NCI-H146 treated with DMSO at 0.1 percent for 48 hours (cell line): ENCODE measurements around the gene ETS1.

Experiments used
- DNase-seq: peaks from one replicate; lab custom pipeline; 2025; ENCODE audit not compliant: unreplicated experiment; lab: John Stamatoyannopoulos, UW

ETS1 gene

DNA sequence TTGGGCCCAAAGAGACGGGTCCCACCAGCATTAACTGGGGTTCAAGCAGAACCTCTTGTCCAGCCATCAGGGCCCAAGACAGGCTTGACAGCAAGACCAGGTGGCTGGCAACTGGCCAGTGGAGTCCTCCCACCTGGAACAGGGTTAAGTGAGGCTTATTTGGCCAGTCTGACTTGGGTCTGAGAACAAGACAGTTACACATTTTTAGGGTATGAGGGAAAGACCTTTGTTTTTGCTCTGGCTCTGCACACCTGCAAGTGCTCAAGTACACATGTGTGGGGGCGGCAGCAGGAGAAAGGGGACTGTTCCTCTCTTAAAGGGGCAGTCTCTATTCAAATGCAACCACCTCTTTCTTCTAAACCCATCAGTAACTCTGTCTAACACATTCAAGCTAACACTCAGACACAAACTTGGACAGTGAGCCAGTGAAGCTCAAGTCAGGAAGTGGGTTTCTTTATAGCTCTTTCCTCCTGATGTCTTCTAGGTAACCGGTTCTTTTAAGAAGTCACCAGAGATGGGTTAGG, 116.2 kb downstream of the ETS1 start:
- DNase-seq, result no peak

DNA sequence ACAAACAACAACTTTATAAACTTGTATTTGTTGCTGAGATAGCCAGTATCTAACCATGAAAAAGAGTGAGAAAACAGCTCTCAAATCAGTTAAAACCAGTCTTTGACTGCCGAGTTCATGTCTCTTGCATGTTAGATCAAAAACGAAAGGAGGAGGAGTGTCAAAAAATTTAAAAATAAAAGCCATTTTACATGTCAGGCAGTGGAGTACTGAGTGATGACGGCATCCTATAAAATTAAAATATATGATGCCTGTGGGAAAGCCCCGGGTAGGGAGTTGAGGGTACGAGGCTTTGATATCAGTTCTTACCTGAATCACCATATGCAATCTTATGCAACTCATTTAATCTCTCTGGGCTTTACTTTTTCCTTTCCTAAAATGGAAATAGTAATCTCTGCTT, 117.3 kb downstream of the ETS1 start:
- DNase-seq, result no peak

DNA sequence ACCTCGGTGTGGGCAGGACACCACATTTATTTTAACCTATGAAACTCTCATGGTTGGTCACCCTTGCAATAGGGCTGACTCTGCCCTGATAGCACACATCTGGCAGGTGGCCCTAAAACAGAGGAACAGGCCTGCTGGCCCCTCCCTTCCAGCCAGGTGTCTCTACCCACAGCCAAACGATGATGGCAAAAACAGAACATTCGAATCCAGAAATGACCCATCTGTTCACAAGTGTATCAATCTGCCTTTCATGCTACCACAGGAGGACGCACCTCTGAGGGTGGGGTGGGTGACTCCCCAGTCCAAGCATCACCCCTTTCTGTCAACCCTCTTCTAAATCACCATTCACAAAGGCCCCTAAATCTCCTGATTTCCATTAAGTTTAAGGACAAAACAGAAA, 118.1 kb downstream of the ETS1 start:
- DNase-seq, result no peak

DNA sequence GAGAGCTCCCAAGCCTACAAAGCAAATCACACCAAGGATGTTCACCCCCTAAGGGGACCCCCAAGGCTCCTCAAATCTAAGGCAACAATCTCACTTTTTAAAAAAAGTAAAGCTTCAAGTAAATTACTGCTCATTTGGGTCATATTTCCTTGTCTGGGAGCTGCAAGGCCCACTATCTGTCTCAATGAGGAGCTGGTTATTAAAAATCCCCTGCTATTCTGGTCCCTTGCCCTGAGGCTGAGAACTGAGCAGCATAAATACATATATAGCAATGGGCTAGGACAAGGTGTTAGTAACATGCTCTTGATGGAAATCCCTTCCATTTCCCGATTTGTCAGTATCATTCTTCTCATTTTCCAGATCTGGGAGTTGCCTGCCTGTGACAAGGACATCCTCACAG, 119.2 kb downstream of the ETS1 start:
- no peak for DNase-seq

DNA sequence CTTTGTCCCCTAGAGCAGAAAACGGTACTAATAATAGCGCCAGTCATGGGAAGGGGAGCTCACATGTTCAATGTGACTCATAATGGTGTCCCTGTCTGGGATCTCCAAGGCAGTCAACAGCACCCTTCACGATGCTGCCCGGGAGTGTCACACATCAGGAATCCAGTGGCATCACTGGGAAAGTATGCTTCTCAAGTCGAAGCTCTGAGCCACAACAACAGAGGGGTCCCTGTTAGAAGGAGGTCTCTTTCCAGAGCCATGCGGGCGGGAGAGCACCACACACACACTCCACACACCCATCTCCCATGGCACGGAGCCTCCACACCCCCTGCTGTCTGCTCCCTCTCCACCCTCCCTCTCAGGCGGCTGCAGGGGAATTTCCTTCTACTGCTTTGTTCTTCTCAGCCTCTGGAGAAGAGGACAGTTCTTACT, 119.7 kb downstream of the ETS1 start:
- DNase-seq, result no peak

DNA sequence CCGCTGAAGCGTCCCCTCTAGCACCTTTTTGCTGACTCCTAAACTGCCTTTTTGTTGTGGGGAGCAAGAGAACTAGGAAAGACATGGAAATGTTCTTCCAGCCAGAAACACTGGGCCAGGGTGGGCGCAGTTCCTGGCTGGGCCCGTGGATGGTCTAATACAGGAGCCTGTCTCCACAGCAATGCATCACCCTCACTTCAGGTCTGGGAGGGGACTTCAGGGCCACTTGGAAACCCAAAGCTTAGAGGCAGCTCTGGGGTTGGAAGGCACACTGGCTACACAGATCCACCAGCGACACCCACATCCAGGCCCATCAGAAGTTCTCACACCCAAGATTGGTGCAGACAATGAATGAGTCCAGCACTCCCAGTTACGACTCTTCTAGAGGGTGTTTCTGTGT, 120.3 kb downstream of the ETS1 start:
- no peak for DNase-seq

DNA sequence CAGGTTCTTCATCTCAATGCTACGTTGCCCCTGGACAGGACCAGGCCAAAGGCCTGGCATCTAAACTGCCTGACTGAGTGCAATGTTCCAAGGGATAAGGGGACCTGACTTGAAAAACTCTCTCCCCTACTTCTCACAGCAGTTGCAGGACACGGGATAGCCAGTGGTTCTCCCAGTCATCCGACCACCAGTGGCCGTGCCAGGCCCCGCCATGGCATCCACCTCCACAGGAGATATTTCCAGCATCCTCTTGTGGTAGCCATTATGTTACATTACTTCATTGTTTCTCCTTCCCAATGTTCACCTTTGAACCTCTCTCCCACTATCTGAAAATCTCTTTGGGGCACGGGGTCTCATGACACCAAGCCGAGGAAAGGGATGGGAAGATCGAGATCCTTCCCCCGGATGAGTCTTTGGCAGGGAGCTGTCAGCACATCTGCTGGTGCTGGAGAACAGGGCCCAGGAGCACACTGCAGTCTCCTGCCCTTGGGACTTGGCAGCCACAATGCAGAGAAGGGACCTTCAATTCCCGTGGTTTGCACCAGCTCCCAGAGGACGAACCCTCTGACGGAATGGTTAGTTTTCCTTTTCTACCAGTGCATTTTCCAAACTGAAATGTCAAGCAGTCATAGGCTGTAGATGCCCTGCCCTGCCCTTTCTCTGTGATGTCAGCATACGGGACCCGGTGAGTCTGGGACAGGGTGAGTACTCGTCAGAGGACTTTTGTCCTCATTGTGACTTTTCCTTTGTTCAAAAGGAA, 121.2 kb downstream of the ETS1 start:
- no peak for DNase-seq

DNA sequence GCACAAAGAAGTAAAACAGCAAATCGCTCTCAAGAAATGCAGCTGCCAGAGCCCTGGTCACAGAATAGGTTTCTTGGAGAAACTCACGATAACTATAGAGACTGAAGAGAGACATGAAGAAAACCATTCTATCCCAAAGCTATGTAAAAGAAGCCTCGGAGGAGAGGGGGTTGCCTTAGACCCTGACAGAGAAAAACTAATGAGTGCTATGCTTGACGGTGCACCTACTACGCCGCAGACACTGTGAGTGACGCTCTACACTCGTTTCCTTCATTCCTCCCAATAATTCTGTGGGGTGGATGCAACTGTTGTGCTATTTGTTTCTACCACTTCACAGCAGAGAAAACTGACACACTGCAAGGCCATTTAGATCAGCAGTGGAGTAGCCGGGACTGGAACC, 121.8 kb downstream of the ETS1 start:
- DNase-seq, result no peak

DNA sequence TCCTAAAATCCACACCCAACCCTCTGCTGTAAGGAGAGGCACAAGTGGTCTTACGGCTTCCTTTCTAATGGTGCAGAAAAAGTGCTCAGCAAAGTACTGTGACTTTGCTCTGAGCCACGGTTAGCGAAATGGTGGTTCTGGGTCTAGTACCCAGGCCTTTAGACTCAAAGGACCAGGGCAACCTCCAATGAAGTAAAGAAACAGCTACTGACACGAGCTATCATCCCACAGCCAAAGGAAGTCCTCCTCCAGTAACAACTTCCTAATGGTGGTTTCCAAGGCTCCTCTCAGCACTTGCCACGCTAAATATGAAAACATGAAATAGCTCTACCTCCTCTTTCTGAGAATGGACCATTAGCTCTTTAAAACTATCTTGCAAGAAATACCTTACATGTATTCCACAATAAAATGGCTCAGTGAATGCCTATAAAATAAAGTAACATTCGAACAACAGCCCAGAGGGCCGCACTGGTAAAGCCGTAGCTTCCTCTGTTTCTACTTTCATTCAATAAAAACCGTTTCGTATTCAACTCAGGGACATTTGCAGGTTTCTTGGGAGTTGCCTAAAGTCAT, 122.4 kb downstream of the ETS1 start:
- DNase-seq, result no peak

DNA sequence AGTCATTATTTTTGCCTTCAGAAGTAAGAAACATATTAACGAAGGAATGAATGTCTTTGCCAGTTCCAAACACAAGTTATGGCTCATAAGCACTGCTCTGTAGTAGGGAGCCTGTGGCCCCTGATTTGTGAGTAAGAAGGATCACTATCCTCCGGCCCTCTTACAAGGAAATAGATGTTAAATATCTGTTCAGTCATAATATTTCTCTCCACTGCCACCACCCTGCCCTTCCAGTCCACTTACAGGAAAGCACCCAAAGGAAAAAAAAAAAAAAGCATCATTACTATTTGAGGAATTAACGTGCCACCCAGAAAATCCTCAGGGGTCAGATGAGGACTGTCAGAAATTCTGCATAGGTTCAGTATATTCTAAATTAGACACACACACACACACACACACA, 123.4 kb downstream of the ETS1 start:
- no peak for DNase-seq

DNA sequence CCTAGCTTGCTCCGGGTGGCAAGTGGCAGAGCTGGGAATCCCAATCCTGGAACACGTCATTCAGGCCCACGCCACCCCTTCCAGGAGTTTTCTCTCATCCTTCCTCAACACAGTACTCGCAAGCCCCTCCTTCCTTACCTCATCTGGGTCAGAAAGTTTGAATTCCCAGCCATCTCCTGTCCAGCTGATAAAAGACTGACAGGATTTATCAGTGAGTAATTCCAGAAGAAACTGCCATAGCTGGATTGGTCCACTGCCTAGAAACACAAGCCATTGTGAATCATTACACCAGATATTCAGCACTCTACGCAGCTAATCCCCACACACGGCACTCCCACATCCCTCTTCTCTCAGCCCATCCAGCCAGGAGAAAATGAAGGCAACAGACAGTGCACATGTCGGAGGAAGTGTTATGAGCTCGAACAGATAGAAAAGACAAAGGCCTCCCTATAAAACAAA, 124.0 kb downstream of the ETS1 start:
- DNase-seq, result no peak

DNA sequence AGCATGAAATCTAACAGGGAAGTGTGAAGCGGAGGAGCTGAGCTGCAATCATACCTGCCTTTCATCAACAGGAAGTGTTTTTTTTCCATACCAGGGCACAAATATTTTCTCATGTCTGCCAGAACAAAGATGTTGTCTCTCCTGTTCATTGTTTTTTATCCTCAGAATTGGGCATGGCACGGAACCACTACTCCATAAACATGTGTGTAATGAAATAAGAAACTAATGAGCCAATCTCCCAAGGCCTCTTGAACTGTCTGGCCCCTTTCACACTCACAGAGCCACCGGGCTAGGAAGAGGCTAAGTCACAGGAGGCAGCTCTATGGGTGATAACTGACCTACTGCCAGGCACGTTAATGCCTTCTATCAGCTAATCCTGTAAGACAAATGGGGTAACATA, 124.4 kb downstream of the ETS1 start:
- no peak for DNase-seq

DNA sequence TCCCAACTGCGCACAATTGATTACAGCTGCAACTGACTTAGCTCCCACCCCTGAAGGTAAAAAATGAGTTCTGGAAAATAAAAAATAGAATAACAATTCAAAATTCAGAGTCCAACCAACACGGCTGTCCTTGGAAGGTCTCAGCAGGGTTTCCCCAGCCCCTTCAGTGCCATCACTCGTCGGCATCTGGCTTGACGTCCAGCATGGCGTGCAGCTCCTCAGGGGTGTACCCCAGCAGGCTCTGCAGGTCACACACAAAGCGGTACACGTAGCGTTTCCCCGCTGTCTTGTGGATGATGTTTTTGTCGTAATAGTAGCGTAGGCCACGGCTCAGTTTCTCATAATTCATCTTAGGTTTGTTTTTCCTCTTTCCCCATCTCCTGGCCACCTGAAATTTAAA, 125.2 kb downstream of the ETS1 start:
- no peak for DNase-seq

DNA sequence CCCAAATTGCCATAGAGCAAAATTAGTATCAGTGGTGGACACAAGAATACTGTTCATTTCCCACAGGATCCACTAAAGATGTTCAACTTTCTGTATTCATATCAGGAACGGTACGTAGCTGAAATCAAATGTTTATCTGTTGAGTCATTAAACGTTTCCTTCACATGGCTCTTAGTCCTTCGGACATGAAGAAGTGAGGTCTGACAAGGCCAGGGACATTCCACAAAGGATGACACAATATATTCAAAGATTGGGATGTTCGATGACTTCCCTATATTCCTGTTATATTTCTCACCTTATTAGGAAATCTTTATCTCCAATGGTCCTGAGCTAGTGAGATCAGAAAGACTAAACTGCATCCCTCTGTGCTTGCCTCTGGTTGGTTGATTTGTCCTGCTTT, 129.0 kb downstream of the ETS1 start:
- no peak for DNase-seq

DNA sequence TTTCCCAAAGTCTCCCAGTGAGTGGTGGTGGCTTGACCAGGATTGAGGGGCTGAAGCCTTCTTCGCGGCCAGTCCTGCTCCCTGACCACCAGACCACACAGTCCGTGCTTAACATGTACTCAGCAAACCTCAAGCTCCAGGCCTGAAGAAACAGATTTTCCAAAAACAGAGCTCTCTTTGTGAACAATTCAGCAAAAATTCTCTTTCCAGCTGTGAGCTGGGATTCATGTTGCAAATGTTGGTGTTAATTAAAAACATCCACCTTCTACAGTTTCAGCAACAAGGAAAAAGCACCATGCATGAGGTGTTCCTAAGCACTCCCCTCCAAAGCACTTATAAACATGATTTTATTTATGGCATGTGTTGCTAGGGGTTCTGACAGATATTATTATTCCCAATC, 129.5 kb downstream of the ETS1 start:
- DNase-seq, result no peak

DNA sequence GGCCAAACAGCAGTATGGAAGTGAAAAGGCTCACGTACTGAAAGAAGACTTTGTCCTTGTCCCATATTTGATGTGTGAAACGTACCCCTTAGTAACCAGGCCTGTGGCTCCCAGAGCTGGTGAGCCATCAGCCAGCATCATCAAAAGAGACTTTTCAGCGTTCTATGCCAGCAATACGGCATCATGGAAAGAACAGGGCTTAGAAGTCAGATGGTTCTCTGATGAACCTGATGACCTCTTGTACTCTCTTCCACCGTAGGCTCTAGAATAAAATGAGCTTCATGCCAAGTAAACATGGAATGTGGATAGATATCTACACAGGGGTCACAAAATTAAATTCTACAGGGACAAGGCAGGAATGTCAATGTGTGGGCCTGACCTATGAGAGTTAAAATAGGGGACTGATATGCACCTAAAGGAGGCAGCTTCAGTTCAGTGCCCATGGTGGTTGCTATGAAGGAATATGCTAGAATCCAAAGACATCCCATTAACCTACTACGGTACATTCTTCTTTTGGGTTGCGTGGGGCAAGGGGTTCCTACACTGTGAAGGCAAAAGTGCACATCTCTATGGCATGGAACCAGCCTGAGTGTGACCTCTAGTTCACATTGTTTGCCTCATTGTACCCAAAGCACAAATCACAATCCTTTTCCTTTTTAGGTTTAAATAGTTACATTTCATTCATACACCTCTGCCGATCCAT, 130.6 kb downstream of the ETS1 start:
- DNase-seq, result no peak

DNA sequence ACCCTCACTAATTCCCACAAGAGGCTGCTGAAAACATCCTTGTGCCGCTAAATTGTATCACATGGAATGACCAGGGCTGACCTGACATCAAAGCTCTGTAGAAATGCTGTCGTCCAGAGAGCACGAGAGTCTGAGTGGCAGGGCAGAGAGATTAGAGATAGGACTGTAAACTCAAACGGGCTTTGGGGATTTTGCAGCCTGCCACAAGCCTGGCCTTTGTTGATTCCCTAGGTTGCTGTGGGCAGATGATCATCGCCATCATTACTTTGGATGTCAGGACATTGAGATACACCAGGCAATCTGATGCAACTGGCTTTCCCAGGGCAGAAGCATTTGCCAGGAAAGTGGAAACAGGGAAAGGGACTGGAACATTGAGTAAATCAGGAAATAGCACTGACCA, 131.6 kb downstream of the ETS1 start:
- DNase-seq, result no peak

DNA sequence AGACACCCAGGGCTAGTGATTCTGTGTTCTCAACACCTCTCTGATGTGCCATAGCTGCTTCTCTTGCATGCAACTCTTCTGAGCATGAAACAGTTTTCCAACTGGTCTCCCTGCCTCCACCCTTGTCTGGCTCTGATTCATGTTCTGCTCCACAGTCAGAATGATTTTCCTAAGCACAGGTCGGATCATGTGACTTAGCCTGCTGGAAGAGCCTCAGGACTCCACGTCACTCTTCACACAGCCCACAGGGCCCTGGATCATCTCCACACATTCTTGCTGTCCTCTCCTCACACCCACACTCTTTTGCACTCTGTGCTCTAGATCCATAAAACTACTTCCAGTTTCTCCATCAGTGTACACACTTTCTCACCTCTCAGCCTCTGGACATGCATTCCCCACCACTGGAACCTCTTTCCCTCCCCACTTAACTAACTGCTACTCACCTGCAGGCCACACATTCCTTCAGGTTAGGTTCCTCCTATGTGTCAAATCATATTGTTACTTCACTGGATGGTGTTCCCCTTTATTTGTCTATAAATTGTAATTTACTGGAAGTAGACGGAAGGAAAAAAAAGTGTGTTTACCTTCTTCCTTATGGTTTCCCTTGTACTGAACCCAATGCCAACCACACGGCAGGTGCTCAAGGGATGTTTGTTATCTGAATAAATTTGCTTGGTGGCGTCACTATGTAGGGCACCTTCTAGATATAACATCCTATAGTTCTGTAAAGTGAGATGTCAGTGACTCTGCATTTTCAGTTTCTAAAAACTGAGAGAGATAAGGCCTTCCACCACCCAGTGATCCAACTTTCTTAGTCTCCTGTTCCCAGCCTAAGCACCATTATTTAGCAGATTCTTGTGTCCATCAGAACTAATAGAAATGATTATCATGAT, 133.7 kb downstream of the ETS1 start:
- no peak for DNase-seq

DNA sequence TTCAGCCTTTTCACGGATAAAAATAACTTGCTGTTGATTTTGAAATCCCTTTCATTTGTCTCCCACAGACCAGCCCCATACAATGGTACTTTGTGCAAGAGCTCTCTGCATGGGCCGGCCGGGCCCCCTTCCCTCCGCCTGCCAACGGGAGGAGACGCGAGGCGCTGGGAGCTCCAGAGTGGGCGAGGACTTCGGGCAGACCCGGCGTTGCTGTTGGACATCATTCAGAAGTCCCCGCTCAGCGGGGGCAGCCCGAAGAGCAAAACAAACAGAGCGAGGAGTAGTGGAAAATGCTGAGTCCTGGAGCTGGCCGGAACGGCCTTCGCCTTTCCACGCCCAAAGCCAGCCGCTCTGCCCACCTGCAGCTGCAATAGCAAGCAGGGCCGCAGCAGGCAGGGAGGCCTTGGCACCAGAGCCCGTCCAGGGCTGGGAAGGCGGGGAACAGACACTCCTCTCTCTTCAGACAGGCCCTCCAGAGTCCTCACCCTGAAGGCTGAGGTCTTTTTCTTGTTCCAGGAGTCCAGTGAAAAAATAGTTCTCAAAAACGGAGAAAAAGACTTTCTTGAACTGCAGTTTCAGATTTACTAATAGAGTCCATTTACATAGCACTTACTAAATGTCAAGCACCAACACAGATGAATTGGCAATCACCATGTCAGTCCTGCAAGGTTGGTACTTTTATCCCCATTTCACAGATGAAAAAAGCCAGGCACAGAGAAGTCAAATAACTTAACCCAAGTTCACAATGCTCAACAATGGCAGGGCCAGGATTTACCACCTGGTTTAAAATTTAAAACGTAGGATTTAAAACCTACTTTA, 135.5 kb downstream of the ETS1 start:
- DNase-seq, result peak; percentile 62
